Duodenal mucosa (tissue), 2 donors: ENCODE measurements around the gene CBX6.
"Not testable (repeated sequence)": the region's sequence is repeated elsewhere in the genome, so short reads cannot be mapped to it uniquely, and the experiment has no call there.

Source experiments
- H3K27ac ChIP-seq: one replicate; pipeline ENCODE4 v1.7.0; 2013; ENCODE audit warnings: low read depth, low read length
- H3K27me3 ChIP-seq, 2 donors: one replicate each; pipeline ENCODE4 v1.7.0; 2013; ENCODE audit warnings: low read length in 2 of 2, control low read depth in 1 of 2; ENCODE audit not compliant: insufficient read depth in 2 of 2, control insufficient read depth in 1 of 2
- H3K36me3 ChIP-seq, 2 donors: one replicate each; pipeline ENCODE4 v1.7.0; 2013; ENCODE audit warnings: low read length in 2 of 2, control low read depth in 1 of 2; ENCODE audit not compliant: insufficient read depth in 2 of 2, control insufficient read depth in 1 of 2
- H3K4me1 ChIP-seq, 2 donors: one replicate each; pipeline ENCODE4 v1.7.0; 2013; ENCODE audit warnings: low read length in 2 of 2, control low read depth in 1 of 2; ENCODE audit not compliant: insufficient read depth in 2 of 2, control insufficient read depth in 1 of 2
- H3K4me3 ChIP-seq, 2 donors: one replicate each; pipeline ENCODE4 v1.7.0; 2013; ENCODE audit warnings: low read length in 2 of 2, low read depth in 1 of 2
- H3K9ac ChIP-seq, 2 donors: one replicate each; pipeline ENCODE4 v1.7.0; 2013; ENCODE audit warnings: low read length in 2 of 2, low read depth in 1 of 2
- H3K9me3 ChIP-seq, 2 donors: one replicate each; pipeline ENCODE4 v1.7.0; 2013; ENCODE audit warnings: low read length in 2 of 2, control low read depth in 1 of 2; ENCODE audit not compliant: control insufficient read depth in 1 of 2

CBX6 gene

GRCh38 chr22:38861927-38862326 is 10.1 kb downstream of the CBX6 start:
- H3K4me1 ChIP-seq, result peaks cover 4 to 9% of the 10 kb centered on the region in 2 donors
- H3K36me3 ChIP-seq, result peaks cover 0 to 5% of the 10 kb centered on the region in 2 donors
- H3K9ac ChIP-seq, result no peak overlapping the region
- H3K4me3 ChIP-seq, result no peak overlapping the region
- no peaks in the 10 kb centered on the region for H3K27me3 ChIP-seq
- no peaks in the 10 kb centered on the region for H3K9me3 ChIP-seq
- H3K27ac ChIP-seq, result no peak overlapping the region

- H3K9me3 ChIP-seq, result no peaks in the 10 kb centered on the region
- H3K4me3 ChIP-seq, result no peak overlapping the region
- no peak overlapping the region for H3K9ac ChIP-seq
- peaks cover 4 to 9% of the 10 kb centered on the region in 2 donors for H3K4me1 ChIP-seq
- H3K27ac ChIP-seq, result no peak overlapping the region
- no peaks in the 10 kb centered on the region for H3K27me3 ChIP-seq
- peaks cover 0 to 5% of the 10 kb centered on the region in 2 donors for H3K36me3 ChIP-seq
Measured at GRCh38 chr22:38861170-38861876, 10.7 kb downstream of the CBX6 start.

GRCh38 chr22:38860283-38861169 is 11.5 kb downstream of the CBX6 start:
- H3K4me3 ChIP-seq, result no peak overlapping the region
- no peaks in the 10 kb centered on the region for H3K27me3 ChIP-seq
- no peak overlapping the region for H3K27ac ChIP-seq
- peaks cover 0 to 5% of the 10 kb centered on the region in 2 donors for H3K36me3 ChIP-seq
- H3K9ac ChIP-seq, result no peak overlapping the region
- H3K9me3 ChIP-seq, result no peaks in the 10 kb centered on the region
- peaks cover 4 to 9% of the 10 kb centered on the region in 2 donors for H3K4me1 ChIP-seq

GRCh38 chr22:38859581-38860282 is 12.3 kb downstream of the CBX6 start:
- H3K9ac ChIP-seq, result no peak overlapping the region

GRCh38 chr22:38858492-38858891 is 13.5 kb downstream of the CBX6 start:
- H3K9me3 ChIP-seq, result no peaks in the 10 kb centered on the region
- H3K9ac ChIP-seq, result no peak overlapping the region
- no peak overlapping the region for H3K4me3 ChIP-seq
- H3K27me3 ChIP-seq, result no peaks in the 10 kb centered on the region
- no peaks in the 10 kb centered on the region for H3K4me1 ChIP-seq
- H3K27ac ChIP-seq, result no peak overlapping the region
- H3K36me3 ChIP-seq, result no peaks in the 10 kb centered on the region

More at GRCh38 chr22:38859581-38860282, 12.3 kb downstream of the CBX6 start:
- H3K9me3 ChIP-seq, result no peaks in the 10 kb centered on the region
- H3K4me3 ChIP-seq, result no peak overlapping the region
- H3K36me3 ChIP-seq, result no peaks in the 10 kb centered on the region
- H3K27me3 ChIP-seq, result no peaks in the 10 kb centered on the region
- peaks cover 4 to 7% of the 10 kb centered on the region in 2 donors for H3K4me1 ChIP-seq
- H3K27ac ChIP-seq, result no peak overlapping the region

GRCh38 chr22:38854476-38854875 is 17.5 kb downstream of the CBX6 start:
- H3K36me3 ChIP-seq, result not testable (repeated sequence)

GRCh38 chr22:38853883-38854282 is 18.1 kb downstream of the CBX6 start:
- H3K4me3 ChIP-seq, H3K27me3 ChIP-seq, H3K9ac ChIP-seq, H3K4me1 ChIP-seq, H3K36me3 ChIP-seq, H3K27ac ChIP-seq, H3K9me3 ChIP-seq: not testable (repeated sequence)

More at GRCh38 chr22:38854476-38854875, 17.5 kb downstream of the CBX6 start:
- H3K27me3 ChIP-seq, H3K4me3 ChIP-seq, H3K27ac ChIP-seq, H3K9me3 ChIP-seq, H3K9ac ChIP-seq, H3K4me1 ChIP-seq: not testable (repeated sequence)

- Histone ChIP-seq H3K4me3 (no peak overlapping the region), H3K9ac (no peak overlapping the region), H3K27ac (no peak overlapping the region), H3K27me3 (peaks cover 6% of the 10 kb centered on the region in 2 donors), H3K9me3 (no peaks in the 10 kb centered on the region), H3K4me1 (no peaks in the 10 kb centered on the region), H3K36me3 (no peaks in the 10 kb centered on the region)
Measured at GRCh38 chr22:38853196-38853651, 18.8 kb downstream of the CBX6 start.

GRCh38 chr22:38852522-38852921 is 19.5 kb downstream of the CBX6 start:
- H3K9ac ChIP-seq, result no peak overlapping the region
- no peak overlapping the region for H3K27ac ChIP-seq
- peaks cover 6 to 10% of the 10 kb centered on the region in 2 donors for H3K27me3 ChIP-seq

More at GRCh38 chr22:38852522-38852921, 19.5 kb downstream of the CBX6 start:
- Histone ChIP-seq H3K4me3 (no peak overlapping the region), H3K4me1 (no peaks in the 10 kb centered on the region), H3K9me3 (no peaks in the 10 kb centered on the region), H3K36me3 (no peaks in the 10 kb centered on the region)
